Testis (tissue), 2 donors: ENCODE measurements around the gene TCIRG1.

ENCODE experiments used
- POLR2A ChIP-seq: fragments of 450-650 bp; IDR thresholded peaks from one replicate; pipeline ENCODE4 v1.6.1; 2017; ENCODE audit warnings: antibody characterized with exemption, mild to moderate bottlenecking, moderate library complexity
- TF ChIP-seq, protein P1 (sequence below), 3 experiments: fragments of 450-650 bp in 2 of 3; fragments of 200-600 bp in 1 of 3; sonication (generic) in 1 of 3; IDR thresholded peaks; one replicate each; pipeline ENCODE4 v1.5.1; 2016 to 2019; ENCODE audit warnings: antibody characterized with exemption in 3 of 3, mild to moderate bottlenecking in 2 of 3, moderate library complexity in 1 of 3

DNA sequence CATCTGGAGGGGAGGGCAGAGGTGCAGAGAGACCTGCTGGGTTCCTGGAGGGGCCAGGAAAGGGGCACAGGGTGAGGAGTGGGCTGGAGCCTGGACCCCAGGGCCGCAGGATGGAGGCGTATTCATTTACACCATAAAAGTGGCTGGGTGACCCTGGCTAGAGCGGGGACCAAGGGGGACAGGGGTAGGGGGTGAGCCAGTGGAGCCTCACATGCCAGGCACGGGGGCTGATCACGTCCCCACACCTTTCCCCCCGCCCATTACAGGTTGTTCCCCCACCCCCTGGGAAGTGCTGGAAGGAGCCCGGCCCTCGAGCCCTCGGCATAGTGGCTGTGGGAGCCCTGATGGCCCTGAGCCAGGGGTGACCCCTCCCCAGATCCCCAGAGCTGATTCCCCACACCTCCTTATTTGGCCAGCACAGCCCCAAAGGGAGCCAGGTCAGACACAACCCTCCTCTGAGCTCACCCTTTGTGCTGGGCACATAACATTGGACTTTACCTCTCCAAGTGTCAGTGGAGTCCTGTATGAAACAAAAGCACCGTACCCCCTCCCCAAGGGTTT lies 781 bp downstream of the TCIRG1 start:
- TF ChIP-seq, protein P1, sequence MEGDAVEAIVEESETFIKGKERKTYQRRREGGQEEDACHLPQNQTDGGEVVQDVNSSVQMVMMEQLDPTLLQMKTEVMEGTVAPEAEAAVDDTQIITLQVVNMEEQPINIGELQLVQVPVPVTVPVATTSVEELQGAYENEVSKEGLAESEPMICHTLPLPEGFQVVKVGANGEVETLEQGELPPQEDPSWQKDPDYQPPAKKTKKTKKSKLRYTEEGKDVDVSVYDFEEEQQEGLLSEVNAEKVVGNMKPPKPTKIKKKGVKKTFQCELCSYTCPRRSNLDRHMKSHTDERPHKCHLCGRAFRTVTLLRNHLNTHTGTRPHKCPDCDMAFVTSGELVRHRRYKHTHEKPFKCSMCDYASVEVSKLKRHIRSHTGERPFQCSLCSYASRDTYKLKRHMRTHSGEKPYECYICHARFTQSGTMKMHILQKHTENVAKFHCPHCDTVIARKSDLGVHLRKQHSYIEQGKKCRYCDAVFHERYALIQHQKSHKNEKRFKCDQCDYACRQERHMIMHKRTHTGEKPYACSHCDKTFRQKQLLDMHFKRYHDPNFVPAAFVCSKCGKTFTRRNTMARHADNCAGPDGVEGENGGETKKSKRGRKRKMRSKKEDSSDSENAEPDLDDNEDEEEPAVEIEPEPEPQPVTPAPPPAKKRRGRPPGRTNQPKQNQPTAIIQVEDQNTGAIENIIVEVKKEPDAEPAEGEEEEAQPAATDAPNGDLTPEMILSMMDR (IDR thresholded peaks at IDR 0.05), result no peak
- no peak for TF ChIP-seq POLR2A
